ENCODE measurements around the gene CTSZ. TPM values are rescaled to one million over a fixed set of nuclear protein-coding genes. Genes with fewer than 3 reads are reported as not detected.

CTSZ gene
- total RNA-seq, 1 donor from 2014 or later, result 109 TPM

DNA sequence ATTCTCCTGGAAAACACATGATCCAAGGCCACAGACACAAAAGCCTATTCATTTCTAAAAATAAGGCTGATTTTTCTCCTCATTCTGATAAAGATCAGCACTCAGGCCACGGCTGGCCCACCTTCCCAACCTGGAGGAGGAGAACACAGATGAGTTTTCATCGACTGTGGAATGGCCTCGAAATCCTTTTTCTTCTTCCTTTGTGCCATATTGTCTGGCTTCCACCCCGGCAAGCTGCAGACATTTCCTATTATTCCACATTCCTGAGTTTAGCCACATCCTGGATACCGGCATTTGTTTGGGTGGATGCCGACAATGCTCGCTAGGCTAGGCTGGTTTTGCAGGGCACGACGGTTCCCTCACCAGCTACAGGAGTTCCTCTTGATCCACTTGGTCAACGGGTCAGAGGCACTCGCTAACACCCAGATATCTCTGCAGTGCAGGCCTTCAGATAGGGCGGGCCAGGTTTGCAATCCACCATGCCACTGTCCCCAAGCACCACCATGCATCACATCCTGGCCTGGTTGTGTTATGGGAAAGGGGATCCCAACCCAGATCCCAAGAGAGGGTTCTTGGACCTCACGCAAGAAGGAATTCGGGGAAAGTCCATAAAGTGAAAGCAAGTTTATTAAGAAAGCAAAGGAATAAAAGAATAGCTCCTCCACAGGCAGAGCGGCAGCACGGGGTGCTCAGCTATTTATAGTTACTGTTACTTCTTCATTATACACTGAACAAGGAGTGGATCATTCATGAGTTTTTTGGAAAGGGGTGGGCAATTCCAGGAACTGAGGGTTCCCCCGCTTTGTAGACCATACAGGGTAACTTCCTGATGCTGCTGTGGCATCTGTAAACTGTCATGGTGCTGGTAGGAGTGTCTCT, 4.2 kb upstream of the CTSZ start:
- H3K36me3 ChIP-seq (ENCODE audit: control insufficient read depth, insufficient read depth, low read length), result no peaks in the 10 kb centered on the region
- no peaks in the 10 kb centered on the region for H3K27me3 ChIP-seq (ENCODE audit: control insufficient read depth, insufficient read depth, low read length)
- peak; percentile 79 for DNase-seq (ENCODE audit: low read depth)
- TF ChIP-seq, protein P1, sequence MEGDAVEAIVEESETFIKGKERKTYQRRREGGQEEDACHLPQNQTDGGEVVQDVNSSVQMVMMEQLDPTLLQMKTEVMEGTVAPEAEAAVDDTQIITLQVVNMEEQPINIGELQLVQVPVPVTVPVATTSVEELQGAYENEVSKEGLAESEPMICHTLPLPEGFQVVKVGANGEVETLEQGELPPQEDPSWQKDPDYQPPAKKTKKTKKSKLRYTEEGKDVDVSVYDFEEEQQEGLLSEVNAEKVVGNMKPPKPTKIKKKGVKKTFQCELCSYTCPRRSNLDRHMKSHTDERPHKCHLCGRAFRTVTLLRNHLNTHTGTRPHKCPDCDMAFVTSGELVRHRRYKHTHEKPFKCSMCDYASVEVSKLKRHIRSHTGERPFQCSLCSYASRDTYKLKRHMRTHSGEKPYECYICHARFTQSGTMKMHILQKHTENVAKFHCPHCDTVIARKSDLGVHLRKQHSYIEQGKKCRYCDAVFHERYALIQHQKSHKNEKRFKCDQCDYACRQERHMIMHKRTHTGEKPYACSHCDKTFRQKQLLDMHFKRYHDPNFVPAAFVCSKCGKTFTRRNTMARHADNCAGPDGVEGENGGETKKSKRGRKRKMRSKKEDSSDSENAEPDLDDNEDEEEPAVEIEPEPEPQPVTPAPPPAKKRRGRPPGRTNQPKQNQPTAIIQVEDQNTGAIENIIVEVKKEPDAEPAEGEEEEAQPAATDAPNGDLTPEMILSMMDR (IDR thresholded peaks at IDR 0.05; ENCODE audit: insufficient read depth, low read length, poor library complexity, severe bottlenecking), result no peak
- H3K4me3 ChIP-seq (ENCODE audit: low read depth, low read length), result no peak overlapping the region

DNA sequence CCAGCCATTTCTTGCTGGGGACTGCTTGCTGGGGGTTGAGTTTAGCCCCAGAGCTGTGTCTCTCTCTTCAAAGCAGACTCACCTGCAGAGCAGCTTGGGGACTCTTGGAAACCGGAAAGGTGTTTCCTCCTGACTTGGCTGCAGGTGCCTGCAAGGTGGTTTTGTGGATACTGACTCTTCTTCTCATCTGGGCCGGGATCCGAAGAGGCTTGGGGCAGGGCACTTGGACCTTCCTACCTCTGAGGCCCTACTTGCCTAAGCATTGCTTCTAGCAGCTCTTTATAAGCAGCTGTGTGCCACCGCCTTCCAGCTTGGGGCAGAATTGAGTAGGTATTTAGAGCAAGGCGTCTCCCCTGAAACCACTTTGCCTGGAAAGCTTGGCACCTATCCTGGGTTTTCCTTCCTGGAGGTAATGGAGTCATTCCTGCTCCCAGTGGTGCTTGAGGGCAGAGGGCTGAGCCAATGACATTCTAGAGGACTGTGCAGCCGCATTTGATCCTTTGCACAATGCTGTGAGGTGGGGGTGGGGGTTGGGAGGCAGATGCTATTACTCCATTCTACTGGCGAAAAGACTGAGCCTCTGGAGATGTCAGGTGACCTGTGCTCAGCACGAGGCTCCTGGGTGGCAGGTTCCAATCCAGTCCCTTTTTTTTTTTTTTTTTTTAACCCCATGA, 3.4 kb upstream of the CTSZ start:
- H3K36me3 ChIP-seq (ENCODE audit: control insufficient read depth, insufficient read depth, low read length), result no peaks in the 10 kb centered on the region

DNA sequence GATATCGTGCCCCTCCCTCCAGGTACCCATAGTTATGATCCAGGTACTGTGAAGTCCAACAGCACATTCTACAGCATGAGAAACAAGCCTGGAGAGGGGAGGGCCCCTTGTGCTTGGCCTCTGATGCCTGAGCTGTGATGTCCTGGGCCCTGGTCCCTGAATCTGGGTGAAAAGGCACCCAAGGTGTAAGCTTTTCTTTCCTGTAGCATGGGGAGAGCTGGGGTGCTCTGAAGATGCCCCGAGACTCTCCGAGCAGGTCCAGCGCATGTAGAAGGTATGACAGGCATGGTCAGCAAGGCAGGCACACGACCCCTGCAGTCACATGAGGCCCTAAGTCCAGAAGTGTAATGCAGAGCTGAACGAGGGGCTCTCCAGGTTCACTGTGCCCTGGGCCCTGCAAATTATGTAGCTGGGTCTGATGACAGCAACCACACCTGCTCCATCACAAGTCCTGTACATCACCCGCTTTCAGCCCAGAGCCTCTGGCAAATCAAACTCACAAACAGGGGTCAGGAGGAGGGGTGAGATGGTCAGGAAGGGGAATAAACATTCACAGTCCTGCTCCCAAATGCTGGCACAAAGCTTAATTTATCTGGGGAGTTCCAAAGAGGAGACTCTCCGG, 1.8 kb upstream of the CTSZ start:
- Histone ChIP-seq H3K4me3 (ENCODE audit: low read depth, low read length) (no peak overlapping the region), H3K36me3 (ENCODE audit: control insufficient read depth, insufficient read depth, low read length) (no peaks in the 10 kb centered on the region), H3K27me3 (ENCODE audit: control insufficient read depth, insufficient read depth, low read length) (no peaks in the 10 kb centered on the region)
- no peak for DNase-seq (ENCODE audit: low read depth)
- TF ChIP-seq, protein P1 (IDR thresholded peaks at IDR 0.05; ENCODE audit: insufficient read depth, low read length, poor library complexity, severe bottlenecking), result no peak

More for the DNA sequence above, 3.4 kb upstream of the CTSZ start:
- Histone ChIP-seq H3K4me3 (ENCODE audit: low read depth, low read length) (no peak overlapping the region), H3K27me3 (ENCODE audit: control insufficient read depth, insufficient read depth, low read length) (no peaks in the 10 kb centered on the region)
- no peak for DNase-seq (ENCODE audit: low read depth)
- TF ChIP-seq, protein P1 (IDR thresholded peaks at IDR 0.05; ENCODE audit: insufficient read depth, low read length, poor library complexity, severe bottlenecking), result no peak

DNA sequence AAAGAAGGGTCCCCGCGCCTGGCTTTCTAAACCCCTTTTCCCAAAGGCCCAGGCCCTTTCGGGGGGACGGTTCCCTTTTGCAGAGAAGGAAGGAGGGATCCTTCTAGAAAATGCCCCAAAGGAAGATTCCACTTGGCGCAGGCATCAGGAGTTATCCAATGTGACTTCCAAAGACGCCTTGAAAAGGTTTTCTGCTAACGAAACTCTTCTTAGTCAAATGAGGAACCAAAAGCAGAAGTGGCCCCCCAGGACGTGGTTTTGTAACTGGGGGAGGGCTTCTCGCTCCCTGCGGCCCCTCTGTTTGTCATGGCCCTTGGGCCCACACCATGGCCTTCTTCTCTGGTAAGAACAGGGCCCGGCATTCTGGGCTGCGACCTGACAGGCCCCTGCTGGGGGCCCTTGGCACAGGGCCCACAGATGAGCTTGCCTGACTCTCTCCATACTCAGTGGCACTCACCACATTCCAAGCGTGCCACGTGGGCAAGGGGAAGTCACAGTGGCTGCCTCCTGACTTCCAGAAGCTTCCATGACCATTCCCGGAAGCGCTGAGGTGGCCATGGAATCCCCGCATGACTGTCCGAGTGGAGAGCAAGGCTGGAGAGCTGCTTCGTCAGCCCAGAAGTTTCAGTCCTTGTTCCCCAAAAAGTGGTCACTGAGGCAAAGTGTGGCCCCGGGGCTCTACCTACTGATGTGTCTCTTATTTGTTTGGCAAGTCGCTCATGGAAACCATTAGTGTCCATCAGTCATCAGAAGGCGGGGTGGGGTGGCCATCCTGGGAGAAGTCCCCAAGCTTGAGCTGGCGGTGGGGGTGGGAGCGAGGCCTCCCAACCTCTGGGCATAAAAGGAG, 834 bp upstream of the CTSZ start:
- TF ChIP-seq, protein P1 (IDR thresholded peaks at IDR 0.05; ENCODE audit: insufficient read depth, low read length, poor library complexity, severe bottlenecking), result no peak
- DNase-seq (ENCODE audit: low read depth), result no peak
- H3K4me3 ChIP-seq (ENCODE audit: low read depth, low read length), result no peak overlapping the region

DNA sequence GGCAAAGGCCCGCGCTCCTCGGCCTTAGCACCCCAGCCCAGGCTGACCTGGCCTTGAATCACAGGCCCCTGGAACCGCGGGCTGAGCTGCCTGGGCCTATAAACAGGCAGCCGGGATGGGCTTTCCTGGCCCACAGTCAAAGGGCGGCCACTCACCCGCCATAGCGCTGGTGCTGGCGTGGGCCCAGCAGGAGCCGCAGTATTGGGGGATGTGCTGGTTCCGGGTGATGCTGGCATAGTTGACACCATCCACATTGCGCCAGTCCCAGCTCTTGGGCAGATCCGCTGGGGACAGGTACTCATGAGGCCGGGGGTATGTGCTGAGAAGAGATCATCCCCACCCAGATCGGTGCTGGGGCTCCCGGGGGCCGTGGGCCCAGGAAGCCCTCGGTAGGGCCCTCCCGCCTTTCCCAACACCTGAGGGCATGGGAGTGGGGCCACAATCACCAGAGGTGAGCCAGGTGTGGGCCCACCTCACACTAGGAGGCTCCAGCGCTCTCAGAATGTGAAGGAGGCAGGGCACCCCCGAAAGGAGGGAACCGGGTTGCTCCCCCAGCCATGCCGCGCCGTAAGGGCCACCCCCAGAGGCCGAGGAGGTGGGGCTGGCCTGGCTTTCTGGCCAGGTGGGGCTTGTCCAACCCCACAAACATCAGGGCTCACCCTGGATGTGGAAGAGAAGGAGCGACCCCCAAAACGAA, 739 bp downstream of the CTSZ start:
- no peaks in the 10 kb centered on the region for H3K27me3 ChIP-seq (ENCODE audit: control insufficient read depth, insufficient read depth, low read length)
- no peak for DNase-seq (ENCODE audit: low read depth)
- TF ChIP-seq, protein P1 (IDR thresholded peaks at IDR 0.05; ENCODE audit: insufficient read depth, low read length, poor library complexity, severe bottlenecking), result no peak
- no peaks in the 10 kb centered on the region for H3K36me3 ChIP-seq (ENCODE audit: control insufficient read depth, insufficient read depth, low read length)
- peak overlapping the region; percentile 72 for H3K4me3 ChIP-seq (ENCODE audit: low read depth, low read length)

More for the DNA sequence above, 834 bp upstream of the CTSZ start:
- no peaks in the 10 kb centered on the region for H3K27me3 ChIP-seq (ENCODE audit: control insufficient read depth, insufficient read depth, low read length)
- no peaks in the 10 kb centered on the region for H3K36me3 ChIP-seq (ENCODE audit: control insufficient read depth, insufficient read depth, low read length)
